Panc1 (cell line): ENCODE measurements around the gene FCHSD1.

Experiments
- POLR2AphosphoS5 ChIP-seq: IDR thresholded peaks from 2 replicates; pipeline ENCODE4 v1.6.1; 2012; ENCODE audit warnings: mild to moderate bottlenecking, low read depth, low read length, moderate library complexity
- TF ChIP-seq, protein P1 (sequence below): fragments of 450-650 bp; IDR thresholded peaks from 2 replicates; pipeline ENCODE4 v1.5.1; 2017; ENCODE audit warnings: mild to moderate bottlenecking
- TF ChIP-seq, protein P2 (sequence below), 2 experiments: IDR thresholded peaks; 2 replicates each; pipeline ENCODE4 v1.6.1; 2011 to 2012; ENCODE audit warnings: low read depth in 2 of 2, control low read depth in 1 of 2, low read length in 1 of 2, mild to moderate bottlenecking in 1 of 2, moderate library complexity in 1 of 2; ENCODE audit not compliant: insufficient read depth in 1 of 2

DNA sequence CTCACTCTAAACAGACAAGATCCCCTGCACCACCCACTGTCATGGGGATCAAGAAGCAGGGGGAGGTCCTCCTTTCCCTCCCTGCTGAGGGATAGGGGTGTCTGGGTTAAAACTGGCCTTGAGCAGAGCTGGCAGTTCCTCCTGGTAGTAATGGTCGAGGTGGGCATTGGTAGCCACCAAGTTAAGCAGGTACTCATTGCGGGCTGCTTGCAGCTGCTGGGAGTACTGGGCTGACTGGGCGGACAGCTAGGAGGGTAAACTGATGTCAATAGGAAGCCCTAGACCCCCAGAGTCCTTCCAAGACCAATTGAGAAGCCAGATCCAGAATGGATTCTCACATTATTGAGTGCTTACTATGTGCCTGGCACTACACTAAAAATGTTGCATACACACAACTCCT lies 3.4 kb downstream of the FCHSD1 start:
- TF ChIP-seq, protein P1, sequence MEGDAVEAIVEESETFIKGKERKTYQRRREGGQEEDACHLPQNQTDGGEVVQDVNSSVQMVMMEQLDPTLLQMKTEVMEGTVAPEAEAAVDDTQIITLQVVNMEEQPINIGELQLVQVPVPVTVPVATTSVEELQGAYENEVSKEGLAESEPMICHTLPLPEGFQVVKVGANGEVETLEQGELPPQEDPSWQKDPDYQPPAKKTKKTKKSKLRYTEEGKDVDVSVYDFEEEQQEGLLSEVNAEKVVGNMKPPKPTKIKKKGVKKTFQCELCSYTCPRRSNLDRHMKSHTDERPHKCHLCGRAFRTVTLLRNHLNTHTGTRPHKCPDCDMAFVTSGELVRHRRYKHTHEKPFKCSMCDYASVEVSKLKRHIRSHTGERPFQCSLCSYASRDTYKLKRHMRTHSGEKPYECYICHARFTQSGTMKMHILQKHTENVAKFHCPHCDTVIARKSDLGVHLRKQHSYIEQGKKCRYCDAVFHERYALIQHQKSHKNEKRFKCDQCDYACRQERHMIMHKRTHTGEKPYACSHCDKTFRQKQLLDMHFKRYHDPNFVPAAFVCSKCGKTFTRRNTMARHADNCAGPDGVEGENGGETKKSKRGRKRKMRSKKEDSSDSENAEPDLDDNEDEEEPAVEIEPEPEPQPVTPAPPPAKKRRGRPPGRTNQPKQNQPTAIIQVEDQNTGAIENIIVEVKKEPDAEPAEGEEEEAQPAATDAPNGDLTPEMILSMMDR: no peak
- no peak for TF ChIP-seq POLR2AphosphoS5
- TF ChIP-seq, protein P2, sequence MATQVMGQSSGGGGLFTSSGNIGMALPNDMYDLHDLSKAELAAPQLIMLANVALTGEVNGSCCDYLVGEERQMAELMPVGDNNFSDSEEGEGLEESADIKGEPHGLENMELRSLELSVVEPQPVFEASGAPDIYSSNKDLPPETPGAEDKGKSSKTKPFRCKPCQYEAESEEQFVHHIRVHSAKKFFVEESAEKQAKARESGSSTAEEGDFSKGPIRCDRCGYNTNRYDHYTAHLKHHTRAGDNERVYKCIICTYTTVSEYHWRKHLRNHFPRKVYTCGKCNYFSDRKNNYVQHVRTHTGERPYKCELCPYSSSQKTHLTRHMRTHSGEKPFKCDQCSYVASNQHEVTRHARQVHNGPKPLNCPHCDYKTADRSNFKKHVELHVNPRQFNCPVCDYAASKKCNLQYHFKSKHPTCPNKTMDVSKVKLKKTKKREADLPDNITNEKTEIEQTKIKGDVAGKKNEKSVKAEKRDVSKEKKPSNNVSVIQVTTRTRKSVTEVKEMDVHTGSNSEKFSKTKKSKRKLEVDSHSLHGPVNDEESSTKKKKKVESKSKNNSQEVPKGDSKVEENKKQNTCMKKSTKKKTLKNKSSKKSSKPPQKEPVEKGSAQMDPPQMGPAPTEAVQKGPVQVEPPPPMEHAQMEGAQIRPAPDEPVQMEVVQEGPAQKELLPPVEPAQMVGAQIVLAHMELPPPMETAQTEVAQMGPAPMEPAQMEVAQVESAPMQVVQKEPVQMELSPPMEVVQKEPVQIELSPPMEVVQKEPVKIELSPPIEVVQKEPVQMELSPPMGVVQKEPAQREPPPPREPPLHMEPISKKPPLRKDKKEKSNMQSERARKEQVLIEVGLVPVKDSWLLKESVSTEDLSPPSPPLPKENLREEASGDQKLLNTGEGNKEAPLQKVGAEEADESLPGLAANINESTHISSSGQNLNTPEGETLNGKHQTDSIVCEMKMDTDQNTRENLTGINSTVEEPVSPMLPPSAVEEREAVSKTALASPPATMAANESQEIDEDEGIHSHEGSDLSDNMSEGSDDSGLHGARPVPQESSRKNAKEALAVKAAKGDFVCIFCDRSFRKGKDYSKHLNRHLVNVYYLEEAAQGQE (IDR thresholded peaks at IDR 0.05; ENCODE audit: insufficient read depth in 1 of 2, low read depth in 2 of 2, low read length in 1 of 2): no peak
